Body of pancreas (tissue), 4 donors: ENCODE results near the gene PEX5.

Source experiments
- CTCF ChIP-seq, 7 experiments: fragments of 450-650 bp in 4 of 7; fragments of 200-600 bp in 3 of 7; sonication (generic) in 3 of 7; IDR thresholded peaks; one replicate each; pipeline ENCODE4 v1.5.1; 2016 to 2019; ENCODE audit warnings: antibody characterized with exemption in 7 of 7
- POLR2A ChIP-seq, 3 donors: fragments of 450-650 bp; IDR thresholded peaks; one replicate each; pipeline ENCODE4 v1.6.1; 2016; ENCODE audit warnings: antibody characterized with exemption in 3 of 3, mild to moderate bottlenecking in 2 of 3

GRCh38 chr12:7154901-7155470, 34.5 kb upstream of the PEX5 start:
- TF ChIP-seq CTCF (IDR thresholded peaks at IDR 0.05) (no peak), POLR2A (IDR thresholded peaks at IDR 0.05) (no peak)
